ENCODE data around the gene MYL10. TPM values are rescaled to one million over a fixed set of nuclear protein-coding genes. Genes with fewer than 3 reads are reported as not detected.

Gene MYL10
- total RNA-seq, 1 donor from 2014 or later: not detected

- no peak for TF ChIP-seq CTCF (conservative IDR thresholded peaks at IDR 0.05; ENCODE audit: low read depth, low read length)
- DNase-seq (ENCODE audit: low read depth): no peak
- H3K4me3 ChIP-seq (ENCODE audit: low read depth, low read length): no peak overlapping the region
These were observed 38.3 kb upstream of the MYL10 start for GRCh38 chr7:101667399-101667798.

GRCh38 chr7:101666741-101667140 is 37.6 kb upstream of the MYL10 start:
- no peak for TF ChIP-seq CTCF (conservative IDR thresholded peaks at IDR 0.05; ENCODE audit: low read depth, low read length)
- no peak for DNase-seq (ENCODE audit: low read depth)

GRCh38 chr7:101666293-101666692 is 37.2 kb upstream of the MYL10 start:
- no peak overlapping the region for H3K4me3 ChIP-seq (ENCODE audit: low read depth, low read length)
- no peak for DNase-seq (ENCODE audit: low read depth)
- TF ChIP-seq CTCF (conservative IDR thresholded peaks at IDR 0.05; ENCODE audit: low read depth, low read length): no peak

More at GRCh38 chr7:101666741-101667140, 37.6 kb upstream of the MYL10 start:
- H3K4me3 ChIP-seq (ENCODE audit: low read depth, low read length): no peak overlapping the region

- no peak for DNase-seq (ENCODE audit: low read depth)
- no peak overlapping the region for H3K4me3 ChIP-seq (ENCODE audit: low read depth, low read length)
- no peak for TF ChIP-seq CTCF (conservative IDR thresholded peaks at IDR 0.05; ENCODE audit: low read depth, low read length)
These were observed 35.9 kb upstream of the MYL10 start for GRCh38 chr7:101664893-101665471.

GRCh38 chr7:101664436-101664835 is 35.3 kb upstream of the MYL10 start:
- H3K4me3 ChIP-seq (ENCODE audit: low read depth, low read length): no peak overlapping the region
- DNase-seq (ENCODE audit: low read depth): no peak
- no peak for TF ChIP-seq CTCF (conservative IDR thresholded peaks at IDR 0.05; ENCODE audit: low read depth, low read length)

GRCh38 chr7:101663747-101664146 is 34.7 kb upstream of the MYL10 start:
- no peak for DNase-seq (ENCODE audit: low read depth)
- no peak overlapping the region for H3K4me3 ChIP-seq (ENCODE audit: low read depth, low read length)
- no peak for TF ChIP-seq CTCF (conservative IDR thresholded peaks at IDR 0.05; ENCODE audit: low read depth, low read length)

- TF ChIP-seq CTCF (conservative IDR thresholded peaks at IDR 0.05; ENCODE audit: low read depth, low read length): no peak
- no peak overlapping the region for H3K4me3 ChIP-seq (ENCODE audit: low read depth, low read length)
- no peak for DNase-seq (ENCODE audit: low read depth)
These were observed 33.4 kb upstream of the MYL10 start for GRCh38 chr7:101662447-101662998.
